COLO668 (cell line): ENCODE data around the gene NOD2.

Experiments used
- DNase-seq: peaks from one replicate; lab custom pipeline; 2025; ENCODE audit not compliant: unreplicated experiment; lab: John Stamatoyannopoulos, UW

The NOD2 gene

GRCh38 chr16:50669741-50670140 is 23.7 kb upstream of the NOD2 start:
- DNase-seq: no peak

DNA sequence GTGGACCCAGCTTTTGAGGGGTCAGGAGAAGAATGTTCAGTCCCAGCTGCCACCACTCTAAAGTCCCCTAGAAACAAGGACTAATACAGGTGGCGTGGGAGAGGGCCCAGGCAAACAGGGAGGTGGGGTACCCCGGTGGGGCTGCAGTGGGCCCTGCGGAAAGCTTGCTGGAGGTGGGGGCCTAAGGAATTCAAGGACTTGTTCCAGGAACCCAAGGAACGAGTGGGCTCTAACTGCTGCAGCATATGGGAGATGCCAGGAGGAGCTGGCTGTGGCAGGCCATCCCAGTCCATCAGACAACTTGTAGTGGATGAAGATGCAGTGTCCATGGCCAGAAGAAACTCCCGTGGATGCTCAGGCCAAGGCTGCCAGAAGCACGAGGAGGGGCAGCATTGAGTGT is 22.9 kb upstream of the NOD2 start:
- DNase-seq: no peak

- peak; percentile 15 for DNase-seq
Measured at GRCh38 chr16:50671644-50672260, 21.7 kb upstream of the NOD2 start.

DNA sequence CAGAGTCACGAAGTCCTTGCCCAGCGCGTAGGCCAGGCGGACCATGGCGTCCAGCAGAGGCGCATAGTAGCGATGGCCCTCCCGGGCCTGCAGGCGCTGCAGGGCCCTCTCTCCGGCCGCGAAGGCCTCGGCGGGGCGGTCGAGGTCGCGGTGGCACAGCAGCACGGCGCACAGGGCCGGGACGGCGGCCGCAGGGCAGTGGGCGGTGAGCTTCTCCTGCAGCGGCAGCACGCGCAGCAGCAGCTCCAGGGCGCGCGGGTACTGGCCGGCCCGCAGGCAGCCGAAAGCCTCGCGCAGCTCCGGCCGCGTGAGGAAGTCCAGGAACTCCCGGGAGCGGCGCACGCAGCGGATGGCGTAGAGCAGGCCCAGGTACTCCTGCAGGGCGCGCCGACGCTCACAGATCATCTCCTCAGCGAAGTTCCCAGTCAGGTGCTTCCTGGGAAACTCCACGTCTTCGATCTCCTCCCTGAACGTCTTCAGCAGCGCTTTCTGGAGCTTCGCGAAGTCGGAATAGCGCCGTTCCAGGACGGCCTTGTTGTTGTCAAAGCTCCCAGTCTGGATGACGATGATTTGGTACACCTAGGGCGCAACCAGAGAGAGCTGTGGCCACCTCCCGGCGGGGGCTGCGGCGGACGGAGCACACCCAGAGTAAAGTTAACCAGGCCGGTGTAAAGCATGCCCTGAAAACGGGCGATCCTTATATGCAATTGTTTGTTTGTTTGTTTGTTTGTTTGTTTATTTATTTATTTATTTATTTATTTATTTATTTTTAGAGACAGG is 19.7 kb upstream of the NOD2 start:
- no peak for DNase-seq

DNA sequence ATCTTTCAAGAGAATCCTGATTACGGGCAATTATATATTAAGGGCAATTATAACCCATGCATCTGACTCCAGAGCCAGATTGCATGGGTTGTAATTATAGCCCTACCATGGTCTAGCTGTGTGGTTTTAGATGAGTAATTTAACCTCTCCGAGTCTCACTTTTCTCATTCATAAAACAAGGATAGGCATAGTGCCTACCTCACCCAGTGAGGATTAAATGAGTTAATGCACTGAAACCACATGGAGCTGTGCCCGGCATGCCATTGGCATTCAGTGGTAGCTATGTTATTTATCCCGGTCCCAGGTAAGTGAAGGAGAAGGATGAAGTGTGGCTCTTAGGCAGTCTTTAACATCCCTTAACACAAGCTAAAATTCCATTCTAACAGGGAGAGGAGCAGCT is 18.6 kb upstream of the NOD2 start:
- DNase-seq: no peak

DNA sequence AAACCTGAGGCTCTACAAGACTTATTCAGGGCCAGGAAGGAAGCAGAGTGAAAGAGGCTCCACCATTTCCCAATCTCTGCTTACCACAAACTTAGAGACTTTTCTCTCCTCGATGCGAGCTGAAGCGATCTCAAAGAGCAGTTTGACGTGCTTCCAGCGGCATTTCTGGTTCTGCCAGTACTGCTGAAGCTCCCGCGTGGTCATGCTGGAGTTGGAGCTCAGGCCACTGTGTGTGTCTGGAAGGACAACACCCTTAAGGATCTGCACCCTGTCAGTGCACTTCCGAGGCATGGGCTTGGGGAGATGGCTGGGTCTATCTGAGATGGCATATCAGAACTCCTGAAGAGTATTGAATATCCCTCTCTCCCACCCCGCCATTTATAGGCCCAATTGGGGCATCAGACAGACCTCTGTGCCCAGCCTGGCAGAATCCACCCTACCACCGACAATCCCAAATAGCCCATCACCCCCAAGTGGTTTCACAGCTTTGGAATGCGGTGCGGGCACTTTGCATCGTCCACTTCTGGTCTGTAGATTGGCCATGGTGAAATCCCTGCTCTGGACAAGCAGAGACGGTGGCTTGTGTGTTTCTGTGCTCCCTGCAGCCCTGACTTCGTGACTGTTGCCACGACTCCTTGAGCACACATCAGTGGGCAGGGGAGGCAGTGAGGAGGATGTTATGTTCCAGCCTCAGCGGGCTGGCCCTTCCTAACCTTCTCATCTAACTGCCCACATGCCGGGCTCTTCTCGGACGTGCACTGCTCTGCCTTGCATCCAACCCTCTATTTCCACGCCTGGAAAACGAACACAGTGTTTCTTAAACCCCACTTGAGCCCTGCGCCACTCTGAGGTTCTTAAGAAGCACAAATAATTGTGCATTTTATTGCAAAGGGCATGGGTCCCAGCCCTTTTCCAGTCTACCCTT is 17.5 kb upstream of the NOD2 start:
- no peak for DNase-seq

GRCh38 chr16:50676684-50677225 is 16.7 kb upstream of the NOD2 start:
- DNase-seq: no peak

DNA sequence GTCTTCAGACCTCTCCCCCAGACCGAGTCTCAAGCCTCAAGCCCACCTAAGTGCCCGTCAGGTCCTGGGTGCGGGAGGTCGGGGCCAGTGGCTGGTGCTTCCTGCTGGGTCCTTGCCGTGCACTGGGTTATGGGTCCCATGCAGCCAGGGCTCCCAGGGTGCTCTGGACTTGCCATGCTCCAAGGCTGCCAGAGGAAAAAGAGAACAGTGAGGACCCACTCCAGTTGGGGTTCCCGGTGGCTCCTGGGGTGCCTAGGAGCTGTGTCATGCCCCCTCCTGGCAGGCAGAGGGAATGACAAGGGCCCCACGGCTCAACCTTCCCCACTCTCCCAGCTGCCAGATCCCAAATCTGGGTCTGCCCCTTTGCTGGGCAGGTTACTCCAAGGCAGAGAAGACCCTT is 16.1 kb upstream of the NOD2 start:
- no peak for DNase-seq

GRCh38 chr16:50678531-50678930 is 14.9 kb upstream of the NOD2 start:
- no peak for DNase-seq

DNA sequence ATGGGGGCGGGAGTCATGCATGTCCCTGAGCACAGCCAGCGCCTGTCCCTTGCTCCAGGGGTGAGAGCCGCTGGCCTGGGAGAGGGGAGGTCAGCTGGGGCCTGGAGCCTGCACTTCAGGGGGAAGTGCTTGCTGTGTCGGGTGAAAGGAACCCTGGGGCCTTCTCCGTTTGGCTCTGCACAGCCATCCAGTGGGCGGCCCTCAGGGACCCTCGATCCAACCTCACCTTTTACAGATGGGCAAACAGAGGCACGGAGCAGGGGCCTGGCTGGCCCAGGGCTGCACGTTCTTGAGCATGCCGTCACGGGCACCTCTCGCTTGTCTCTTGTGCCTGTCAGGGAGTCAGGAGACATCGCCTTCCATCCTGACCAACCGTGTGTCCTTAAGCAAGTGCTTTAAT is 14.1 kb upstream of the NOD2 start:
- DNase-seq: no peak

GRCh38 chr16:50679676-50680555 is 13.5 kb upstream of the NOD2 start:
- DNase-seq: no peak

DNA sequence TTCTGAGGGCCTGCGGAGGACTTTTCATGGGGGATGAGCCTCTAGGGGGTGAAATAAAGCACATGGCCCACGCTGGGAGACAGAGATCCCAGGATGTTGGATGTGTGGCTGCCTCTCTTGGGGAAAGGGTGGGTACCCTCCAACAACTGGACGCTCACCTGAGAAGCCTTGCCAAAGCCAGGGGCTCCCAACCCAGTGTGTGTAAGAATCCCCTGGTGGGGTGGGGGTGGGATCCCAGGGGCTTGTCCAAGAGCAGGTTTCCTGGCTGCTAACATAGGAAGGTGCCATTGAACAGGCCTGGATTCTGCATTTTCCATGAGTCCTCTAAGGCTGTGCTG is 12.9 kb upstream of the NOD2 start:
- no peak for DNase-seq

DNA sequence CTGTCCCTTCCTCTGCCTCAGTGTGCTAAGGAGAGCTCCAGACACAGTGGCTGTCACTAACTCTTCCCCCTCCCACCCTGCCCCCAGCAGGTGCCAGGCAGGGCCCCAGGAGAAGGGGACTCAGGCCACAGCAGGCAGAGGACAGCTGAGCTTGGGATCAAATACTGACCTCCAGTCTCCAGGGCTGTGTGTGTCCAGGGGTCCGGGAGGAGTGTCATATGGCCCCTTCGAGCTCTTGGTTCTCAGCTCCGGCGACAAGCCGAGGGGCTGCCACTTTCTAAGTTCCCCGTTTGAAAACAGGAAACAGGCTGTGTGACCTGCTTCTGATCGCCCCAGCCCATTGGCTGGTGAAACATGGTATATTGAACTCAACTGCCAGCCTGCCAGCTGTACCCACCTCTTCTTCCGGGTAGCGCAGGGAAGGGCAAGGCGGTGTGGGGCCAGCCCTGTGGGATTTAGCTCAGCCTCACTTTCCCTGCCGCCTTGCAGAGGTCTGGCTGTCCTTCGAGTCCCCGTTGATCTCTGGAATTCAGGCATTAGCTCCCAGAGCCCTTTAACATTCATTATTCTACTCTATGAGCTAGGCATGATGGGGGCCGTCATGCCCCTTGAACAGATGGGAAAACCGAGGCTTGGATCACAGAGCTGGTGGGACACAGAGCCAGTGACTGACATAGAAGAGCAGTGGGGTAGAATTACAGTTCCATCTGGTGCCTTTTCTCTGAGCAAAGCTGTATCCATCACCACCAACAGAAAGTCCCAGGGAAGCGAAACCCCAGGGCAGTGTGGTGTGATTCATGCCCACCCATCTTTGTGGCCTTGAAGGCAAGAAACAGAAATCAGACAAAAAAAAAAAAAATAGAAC is 12.2 kb upstream of the NOD2 start, which contains the start of gene SNX20:
Gene SNX20, minus strand, starts transcription at position 292 of the 865 bp plus-strand sequence. CDS start 3,786 bp downstream, outside the sequence.
- DNase-seq: no peak

- DNase-seq: no peak
Measured at GRCh38 chr16:50683689-50684374, 9.6 kb upstream of the NOD2 start.

DNA sequence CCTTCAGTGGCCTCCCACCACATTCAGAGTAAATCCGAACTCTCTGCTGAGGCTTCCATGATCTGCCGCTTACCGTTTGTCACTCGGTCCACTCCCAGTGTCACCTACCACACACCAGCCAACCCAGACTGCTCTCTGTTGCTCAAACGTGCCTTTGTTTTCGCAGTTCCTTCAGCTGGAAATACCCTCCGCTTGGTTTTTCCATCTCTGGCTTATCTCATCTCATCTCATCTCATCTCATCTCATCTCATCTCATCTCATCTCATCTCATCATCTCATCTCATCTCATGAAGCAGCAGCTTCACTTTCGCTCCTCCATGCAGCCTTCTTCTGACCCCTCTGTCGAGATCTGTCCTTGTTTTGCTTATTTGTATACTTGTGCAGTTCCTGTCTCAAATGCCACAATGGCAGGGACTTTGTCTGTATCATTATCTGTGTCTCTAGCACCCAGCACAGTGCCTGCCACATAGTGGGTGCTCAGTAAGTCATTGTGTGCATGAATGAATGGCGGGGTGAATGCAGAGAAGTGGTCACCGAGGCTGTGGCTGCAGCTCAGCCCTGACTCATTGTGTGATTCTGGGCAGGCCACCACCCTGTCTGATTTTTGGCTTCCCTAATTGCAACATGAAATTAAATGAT is 8.5 kb upstream of the NOD2 start:
- DNase-seq: no peak

GRCh38 chr16:50685462-50686063 is 7.8 kb upstream of the NOD2 start:
- no peak for DNase-seq

DNA sequence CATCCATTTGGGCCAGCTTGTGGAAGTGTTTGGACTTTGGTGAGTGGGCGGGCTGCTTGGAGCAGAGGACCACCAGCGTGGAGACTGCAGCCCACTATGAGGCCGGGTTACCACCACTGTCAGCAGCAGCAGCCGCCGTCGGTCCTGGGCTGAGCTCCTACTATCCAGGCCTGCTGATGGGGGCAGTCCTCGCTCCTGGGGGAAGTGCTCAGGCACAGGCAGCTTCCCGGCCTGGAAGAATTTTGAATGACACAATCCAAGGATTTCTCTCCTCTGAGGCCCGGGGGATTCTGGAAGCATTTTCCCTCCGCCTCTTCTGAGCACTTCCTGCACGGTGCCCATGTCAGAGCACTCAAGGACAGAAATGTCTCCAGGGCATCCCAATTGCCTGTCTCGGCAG is 5.3 kb upstream of the NOD2 start:
- DNase-seq: no peak

GRCh38 chr16:50688867-50689266 is 4.5 kb upstream of the NOD2 start:
- no peak for DNase-seq
